Lower lobe of right lung (tissue), 2 donors: ENCODE data around the gene SRPRB. TPM values are rescaled to one million over a fixed set of nuclear protein-coding genes. Genes with fewer than 3 reads are reported as not detected.

Experiments used
- ATAC-seq, 2 donors: fragments of 200-7000 bp; cut with Tn5 transposase; one replicate each; pipeline ENCODE4 v1.9.1; 2020 to 2022; ENCODE audit warnings: mild to moderate bottlenecking in 2 of 2, moderate library complexity in 2 of 2
- DNase-seq: peaks from one replicate; pipeline ENCODE4 v3.0.0-alpha.2; 2020
- H3K27ac ChIP-seq: fragments of 200-600 bp; one replicate; pipeline ENCODE4 v1.8.0; 2022
- H3K27me3 ChIP-seq: fragments of 200-600 bp; one replicate; pipeline ENCODE4 v1.8.0; 2022; ENCODE audit warnings: low read depth
- H3K36me3 ChIP-seq: fragments of 200-600 bp; one replicate; pipeline ENCODE4 v1.8.0; 2022; ENCODE audit warnings: mild to moderate bottlenecking
- H3K4me1 ChIP-seq: fragments of 200-600 bp; one replicate; pipeline ENCODE4 v1.8.0; 2022
- H3K4me3 ChIP-seq: fragments of 200-600 bp; one replicate; pipeline ENCODE4 v1.8.0; 2022; ENCODE audit warnings: mild to moderate bottlenecking
- H3K9me3 ChIP-seq: fragments of 200-600 bp; one replicate; pipeline ENCODE4 v1.8.0; 2022
- intact Hi-C: fragments of 100-400 bp; cut with DNase I; formaldehyde crosslinking; loops from one replicate; pipeline ENCODE4 v1.11.0; 2022
- total RNA-seq: library from RNA; stranded (reverse); fragmentation: NEBNext Ultra II Directional; extraction: Animal tissue kit (Norgen Biotek cat#: 25700); gene quantifications from one replicate; pipeline ENCODE4 v1.2.1, GENCODE V29; 2021
- TF ChIP-seq, protein P1 (sequence below): fragments of 200-600 bp; IDR thresholded peaks from one replicate; pipeline ENCODE4 v1.8.0; 2022; ENCODE audit warnings: antibody characterized with exemption, mild to moderate bottlenecking
- donor health status: DM: no; HTN: yes; CAD: no; lungs with severe emphysema.

Gene SRPRB
- total RNA-seq, 1 donor from 2014 or later: 43.3 TPM

GRCh38 chr3:133833880-133834620 lies 28.4 kb downstream of the SRPRB start:
- Histone ChIP-seq H3K36me3 (no peaks in the 10 kb centered on the region), H3K4me1 (no peaks in the 10 kb centered on the region), H3K27ac (no peak overlapping the region), H3K4me3 (no peak overlapping the region), H3K27me3 (no peaks in the 10 kb centered on the region), H3K9me3 (no peaks in the 10 kb centered on the region)
- ATAC-seq: no peak
- TF ChIP-seq, protein P1, sequence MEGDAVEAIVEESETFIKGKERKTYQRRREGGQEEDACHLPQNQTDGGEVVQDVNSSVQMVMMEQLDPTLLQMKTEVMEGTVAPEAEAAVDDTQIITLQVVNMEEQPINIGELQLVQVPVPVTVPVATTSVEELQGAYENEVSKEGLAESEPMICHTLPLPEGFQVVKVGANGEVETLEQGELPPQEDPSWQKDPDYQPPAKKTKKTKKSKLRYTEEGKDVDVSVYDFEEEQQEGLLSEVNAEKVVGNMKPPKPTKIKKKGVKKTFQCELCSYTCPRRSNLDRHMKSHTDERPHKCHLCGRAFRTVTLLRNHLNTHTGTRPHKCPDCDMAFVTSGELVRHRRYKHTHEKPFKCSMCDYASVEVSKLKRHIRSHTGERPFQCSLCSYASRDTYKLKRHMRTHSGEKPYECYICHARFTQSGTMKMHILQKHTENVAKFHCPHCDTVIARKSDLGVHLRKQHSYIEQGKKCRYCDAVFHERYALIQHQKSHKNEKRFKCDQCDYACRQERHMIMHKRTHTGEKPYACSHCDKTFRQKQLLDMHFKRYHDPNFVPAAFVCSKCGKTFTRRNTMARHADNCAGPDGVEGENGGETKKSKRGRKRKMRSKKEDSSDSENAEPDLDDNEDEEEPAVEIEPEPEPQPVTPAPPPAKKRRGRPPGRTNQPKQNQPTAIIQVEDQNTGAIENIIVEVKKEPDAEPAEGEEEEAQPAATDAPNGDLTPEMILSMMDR: no peak
- intact Hi-C loops: no loop called here
- no peak for DNase-seq

DNA sequence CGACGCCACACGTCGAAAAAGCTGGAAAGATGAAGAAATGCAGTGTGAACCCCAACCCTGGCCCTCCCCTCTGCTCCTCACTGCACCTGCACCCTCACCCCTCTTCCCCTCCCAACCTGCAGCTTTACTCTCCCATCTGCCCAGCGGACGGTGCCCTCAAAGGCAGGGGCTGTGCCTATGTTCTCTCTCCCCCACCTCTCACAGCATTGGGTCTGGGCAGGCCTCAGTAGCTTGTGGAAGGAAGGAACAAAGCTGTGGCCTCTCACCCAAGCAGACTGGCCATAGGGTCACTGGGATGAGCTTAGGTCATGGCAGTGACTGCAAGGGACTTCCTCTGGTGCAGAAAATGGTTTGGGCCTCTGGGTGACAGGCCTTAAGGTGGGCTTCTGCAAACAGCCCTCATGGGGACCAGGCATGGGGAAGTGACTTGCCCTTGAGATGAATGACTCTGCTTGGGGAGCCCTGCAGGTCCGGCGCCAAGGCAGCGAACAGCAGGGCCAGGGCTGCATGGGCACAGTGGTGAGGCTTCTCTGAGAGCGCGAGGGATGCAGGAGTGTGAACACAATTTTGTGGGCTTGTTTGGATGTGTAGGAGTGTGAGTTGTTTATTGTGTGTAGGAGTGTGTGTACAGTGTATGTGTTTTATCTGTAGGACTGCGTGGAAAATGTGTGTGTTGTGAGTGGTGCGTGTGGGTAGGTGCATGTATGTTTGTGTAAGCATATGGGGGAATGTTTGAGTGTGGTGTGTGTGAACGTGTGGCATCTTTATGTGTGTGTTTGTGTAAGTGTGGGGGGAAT lies 29.2 kb downstream of the SRPRB start:
- no peak overlapping the region for H3K27ac ChIP-seq
- H3K9me3 ChIP-seq: no peaks in the 10 kb centered on the region
- intact Hi-C loops: no loop called here
- TF ChIP-seq, protein P1: no peak
- H3K4me1 ChIP-seq: no peaks in the 10 kb centered on the region
- no peaks in the 10 kb centered on the region for H3K27me3 ChIP-seq
- no peak for ATAC-seq
- H3K4me3 ChIP-seq: no peak overlapping the region
- no peak for DNase-seq
- no peaks in the 10 kb centered on the region for H3K36me3 ChIP-seq

DNA sequence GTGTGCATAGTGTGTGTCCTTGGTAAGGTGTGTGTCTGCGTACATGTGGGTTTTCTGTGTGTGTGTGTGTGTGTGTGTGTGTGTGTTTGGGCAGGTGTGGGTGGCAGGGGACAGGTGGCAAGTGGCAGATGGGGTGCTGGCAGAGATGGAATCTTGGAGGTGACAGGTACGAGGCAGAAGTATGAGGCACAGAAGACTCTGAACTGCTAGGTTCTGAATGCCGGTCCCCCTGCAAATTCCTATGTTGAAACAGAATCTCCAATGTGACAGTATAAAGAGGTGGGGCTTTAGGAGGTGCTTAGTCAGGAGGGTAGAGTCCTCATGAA lies 29.8 kb downstream of the SRPRB start:
- intact Hi-C loops: no loop called here
- TF ChIP-seq, protein P1: no peak
- no peak for ATAC-seq
- H3K27ac ChIP-seq: no peak overlapping the region
- H3K4me1 ChIP-seq: no peaks in the 10 kb centered on the region
- no peaks in the 10 kb centered on the region for H3K27me3 ChIP-seq
- DNase-seq: no peak
- no peaks in the 10 kb centered on the region for H3K9me3 ChIP-seq
- H3K4me3 ChIP-seq: no peak overlapping the region
- H3K36me3 ChIP-seq: no peaks in the 10 kb centered on the region

DNA sequence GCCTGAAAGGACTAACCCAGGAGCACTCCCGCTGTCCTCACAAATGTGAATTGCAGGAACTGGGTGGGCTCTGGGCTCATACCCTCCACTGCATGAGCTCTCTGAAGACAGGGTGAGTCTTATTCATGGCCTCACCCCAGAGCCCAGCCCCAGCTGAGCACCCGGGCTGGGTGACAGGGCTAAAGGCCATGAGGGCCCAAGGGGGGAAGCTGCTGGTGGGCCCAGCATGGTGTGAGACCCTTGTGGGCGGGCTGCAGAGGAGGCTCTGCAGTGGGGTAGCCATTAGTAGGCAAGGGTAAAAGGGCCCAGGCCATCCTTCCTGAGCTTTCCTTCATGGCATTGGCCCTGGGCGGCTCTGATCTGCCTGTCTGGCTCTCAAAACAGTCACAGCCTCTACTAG lies 30.3 kb downstream of the SRPRB start:
- H3K27ac ChIP-seq: no peak overlapping the region
- TF ChIP-seq, protein P1: no peak
- no peak for ATAC-seq
- H3K27me3 ChIP-seq: no peaks in the 10 kb centered on the region
- no peaks in the 10 kb centered on the region for H3K36me3 ChIP-seq
- intact Hi-C loops: no loop called here
- no peaks in the 10 kb centered on the region for H3K9me3 ChIP-seq
- no peak overlapping the region for H3K4me3 ChIP-seq
- no peak for DNase-seq
- no peaks in the 10 kb centered on the region for H3K4me1 ChIP-seq

- Histone ChIP-seq H3K27ac (no peak overlapping the region), H3K9me3 (no peaks in the 10 kb centered on the region), H3K4me3 (no peak overlapping the region), H3K4me1 (no peaks in the 10 kb centered on the region), H3K36me3 (no peaks in the 10 kb centered on the region), H3K27me3 (no peaks in the 10 kb centered on the region)
- intact Hi-C loops: no loop called here
- DNase-seq (no peak), ATAC-seq (no peak)
- TF ChIP-seq, protein P1: no peak
Observed at GRCh38 chr3:133836497-133837158, 31.0 kb downstream of the SRPRB start.
